ENCODE data around the gene LY86.

DNA sequence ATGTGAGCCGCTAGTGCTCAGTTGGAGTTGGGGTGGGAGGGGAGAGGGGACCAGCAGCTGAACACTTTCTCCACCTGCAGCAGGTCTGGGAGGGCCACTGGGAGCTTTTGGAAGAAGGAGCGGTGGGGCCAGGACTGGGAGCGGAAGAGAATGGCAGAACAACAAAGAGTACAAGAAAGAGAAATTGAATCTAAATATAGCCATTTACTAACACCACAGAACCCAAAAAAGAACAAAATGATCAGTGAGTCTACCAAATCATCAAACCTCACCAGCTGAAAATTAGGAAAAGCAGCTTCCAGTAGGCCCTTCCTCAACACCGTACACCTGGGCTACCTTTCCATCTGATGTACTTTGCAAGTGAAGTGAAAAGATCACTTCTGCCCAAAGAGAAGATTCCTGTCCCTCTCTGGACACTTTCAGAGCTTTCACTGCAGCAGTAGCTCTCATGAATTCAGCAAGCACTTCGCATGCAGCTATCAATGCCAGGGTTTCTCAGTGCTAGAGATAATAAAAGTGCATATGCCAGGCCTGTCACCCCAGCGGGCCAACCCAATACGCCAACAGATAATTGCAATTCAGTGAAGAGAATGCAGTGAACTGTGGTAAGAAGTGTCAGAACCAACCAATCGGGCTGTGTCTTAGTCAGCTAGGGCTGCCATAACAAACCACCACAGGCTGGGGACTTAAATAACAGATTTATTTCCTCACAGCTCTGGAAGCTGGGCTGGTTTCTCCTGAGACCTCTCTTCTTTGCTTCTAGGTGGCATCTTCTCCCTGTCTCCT is 597 bp downstream of the LY86 start:
- TF ChIP-seq CTCF (IDR thresholded peaks at IDR 0.05) = no peak
- no peak for TF ChIP-seq POLR2A (IDR thresholded peaks at IDR 0.05)
